Sigmoid colon (tissue), 4 donors: ENCODE results near the gene ANKRD6.

Experiments
- EP300 ChIP-seq, 4 donors: sonication (generic); formaldehyde crosslinking; IDR thresholded peaks; one replicate each; pipeline ENCODE4 v1.6.1; 2017; ENCODE audit warnings: antibody characterized with exemption in 4 of 4
- POLR2AphosphoS5 ChIP-seq, 4 donors: sonication (generic); formaldehyde crosslinking; IDR thresholded peaks; one replicate each; pipeline ENCODE4 v1.6.1; 2017; ENCODE audit warnings: antibody characterized with exemption in 4 of 4

- TF ChIP-seq EP300 (IDR thresholded peaks at IDR 0.05) (no peak), POLR2AphosphoS5 (IDR thresholded peaks at IDR 0.05) (no peak)
These were observed 224.7 kb downstream of the ANKRD6 start for GRCh38 chr6:89657445-89658158.
